ENCODE measurements around the gene ARSB.

ARSB gene

GRCh38 chr5:79023348-79023747 is 38.2 kb upstream of the ARSB start:
- TF ChIP-seq GABPA (IDR thresholded peaks at IDR 0.05; ENCODE audit: low read depth) (no peak), POLR2AphosphoS5 (IDR thresholded peaks at IDR 0.05; ENCODE audit: low read depth) (no peak), SPI1 (IDR thresholded peaks at IDR 0.05; ENCODE audit: borderline replicate concordance, low read depth) (no peak), REST (IDR thresholded peaks at IDR 0.05; ENCODE audit: insufficient replicate concordance, low read depth) (no peak), CTCF (IDR thresholded peaks at IDR 0.05; ENCODE audit: insufficient read depth, low read length) (no peak)
- no peaks in the 10 kb centered on the region for H3K27me3 ChIP-seq (ENCODE audit: insufficient read depth, poor library complexity, severe bottlenecking)
- no peak overlapping the region for H3K4me3 ChIP-seq (replicated peaks; ENCODE audit: insufficient read depth, low read length)
- H3K27ac ChIP-seq (replicated peaks) = no peak overlapping the region
- DNase-seq (ENCODE audit: low read depth in 1 of 2, low spot score in 1 of 2) = no peak

- no peak for DNase-seq (ENCODE audit: low read depth in 1 of 2, low spot score in 1 of 2)
- no peaks in the 10 kb centered on the region for H3K27me3 ChIP-seq (ENCODE audit: insufficient read depth, poor library complexity, severe bottlenecking)
- H3K4me3 ChIP-seq (replicated peaks; ENCODE audit: insufficient read depth, low read length) = no peak overlapping the region
- TF ChIP-seq GABPA (IDR thresholded peaks at IDR 0.05; ENCODE audit: low read depth) (no peak), POLR2AphosphoS5 (IDR thresholded peaks at IDR 0.05; ENCODE audit: low read depth) (no peak), SPI1 (IDR thresholded peaks at IDR 0.05; ENCODE audit: borderline replicate concordance, low read depth) (no peak), REST (IDR thresholded peaks at IDR 0.05; ENCODE audit: insufficient replicate concordance, low read depth) (no peak), CTCF (IDR thresholded peaks at IDR 0.05; ENCODE audit: insufficient read depth, low read length) (no peak)
- H3K27ac ChIP-seq (replicated peaks) = no peak overlapping the region
These were observed 37.7 kb upstream of the ARSB start for GRCh38 chr5:79022771-79023170.

GRCh38 chr5:79021753-79022152 is 36.6 kb upstream of the ARSB start:
- Histone ChIP-seq H3K27ac (replicated peaks) (no peak overlapping the region), H3K27me3 (ENCODE audit: insufficient read depth, poor library complexity, severe bottlenecking) (no peaks in the 10 kb centered on the region), H3K4me3 (replicated peaks; ENCODE audit: insufficient read depth, low read length) (no peak overlapping the region)
- TF ChIP-seq REST (IDR thresholded peaks at IDR 0.05; ENCODE audit: insufficient replicate concordance, low read depth) (no peak), SPI1 (IDR thresholded peaks at IDR 0.05; ENCODE audit: borderline replicate concordance, low read depth) (no peak), GABPA (IDR thresholded peaks at IDR 0.05; ENCODE audit: low read depth) (no peak), CTCF (IDR thresholded peaks at IDR 0.05; ENCODE audit: insufficient read depth, low read length) (no peak), POLR2AphosphoS5 (IDR thresholded peaks at IDR 0.05; ENCODE audit: low read depth) (no peak)
- DNase-seq (ENCODE audit: low read depth in 1 of 2, low spot score in 1 of 2) = no peak
